GM12878 (cell line): ENCODE measurements around the gene TTC33. TPM values are rescaled to one million over a fixed set of nuclear protein-coding genes. Genes with fewer than 3 reads are reported as not detected.
A peak's percentile ranks its signal among the peaks of the same experiment; 100 is the strongest.

Experiments used
- ATF3 ChIP-seq: IDR thresholded peaks from 2 replicates; pipeline ENCODE4 v1.6.1; 2011; ENCODE audit warnings: low read depth, mild to moderate bottlenecking, low read length, moderate library complexity, borderline replicate concordance; ENCODE audit errors: extremely low read depth
- CHD1 ChIP-seq: IDR thresholded peaks from 2 replicates; pipeline ENCODE4 v1.6.1; 2012; ENCODE audit warnings: low read depth, low read length, improper control_type of control experiment
- CREM ChIP-seq: IDR thresholded peaks from 2 replicates; pipeline ENCODE4 v1.6.1; 2014; ENCODE audit warnings: antibody characterized with exemption, low read depth
- IRF5 ChIP-seq: fragments of 450-650 bp; IDR thresholded peaks from 2 replicates; pipeline ENCODE4 v1.6.1; 2017; ENCODE audit warnings: borderline replicate concordance
- MEF2A ChIP-seq: IDR thresholded peaks from 2 replicates; pipeline ENCODE4 v1.6.1; 2011; ENCODE audit warnings: low read depth, mild to moderate bottlenecking, low read length, moderate library complexity; ENCODE audit not compliant: insufficient read depth
- PAX8 ChIP-seq: fragments of 450-650 bp; IDR thresholded peaks from 2 replicates; pipeline ENCODE4 v1.6.1; 2017; ENCODE audit warnings: mild to moderate bottlenecking, moderate library complexity
- POU2F2 ChIP-seq: IDR thresholded peaks from 3 replicates; pipeline ENCODE4 v1.6.1; 2011; ENCODE audit warnings: low read depth, mild to moderate bottlenecking, low read length, borderline replicate concordance
- RAD21 ChIP-seq: IDR thresholded peaks from 2 replicates; pipeline ENCODE4 v1.6.1; 2011; ENCODE audit warnings: mild to moderate bottlenecking, low read depth, low read length, moderate library complexity; ENCODE audit not compliant: insufficient read depth
- RAD51 ChIP-seq: fragments of 450-650 bp; IDR thresholded peaks from 2 replicates; pipeline ENCODE4 v1.6.1; 2016; ENCODE audit warnings: moderate library complexity, mild to moderate bottlenecking, inconsistent platforms
- SREBF2 ChIP-seq: IDR thresholded peaks from 2 replicates; pipeline ENCODE4 v1.6.1; 2012; ENCODE audit warnings: mild to moderate bottlenecking, low read length
- SUPT20H ChIP-seq: IDR thresholded peaks from 2 replicates; pipeline ENCODE4 v1.6.1; 2011; ENCODE audit warnings: low read depth, mild to moderate bottlenecking, low read length, moderate library complexity, borderline replicate concordance; ENCODE audit not compliant: control insufficient read depth
- USF2 ChIP-seq: IDR thresholded peaks from 2 replicates; pipeline ENCODE4 v1.6.1; 2011; ENCODE audit warnings: low read depth, low read length, improper control_type of control experiment, borderline replicate concordance
- ZNF217 ChIP-seq: fragments of 450-650 bp; IDR thresholded peaks from 2 replicates; pipeline ENCODE4 v1.6.1; 2017; ENCODE audit warnings: antibody characterized with exemption, mild to moderate bottlenecking
- polyA plus RNA-seq, 11 experiments: library from polyadenylated mRNA; depleted of rRNA in 4 of 11; unstranded in 6 of 11; stranded (reverse) in 5 of 11; fragments of >200 nt; fragmentation: Nextera tagmentation in 4 of 11; fragmentation: Illumina TruSeq in 1 of 11; extraction: Ambion mirVana in 4 of 11; extraction: Trizol in 1 of 11; gene quantifications; 1 replicate in 1 of 11; 2 replicates in 10 of 11; pipeline versions ENCODE4 v1.2.1 to v1.2.3, GENCODE V29; 2011 to 2016; ENCODE audit warnings: inconsistent platforms in 2 of 11, missing spikeins in 2 of 11, low read depth in 1 of 11
- total RNA-seq, 4 experiments: library from RNA; depleted of rRNA in 3 of 4; stranded (reverse); fragments of >200 nt in 3 of 4; fragmentation: Illumina TruSeq in 1 of 4; extraction: Trizol in 1 of 4; gene quantifications; 2 replicates each; pipeline versions ENCODE4 v1.2.1 to v1.2.3, GENCODE V29; 2013 to 2021

TTC33 gene
- total and polyA plus RNA-seq, 10 of the 15 experiments (the other 5 are each of a cell fraction or from before 2014, with no cell fraction given) = 7.9 to 22.3 (median 14.6) TPM

GRCh38 chr5:40755407-40756365 lies at the start of gene TTC33 (continued):
- TF ChIP-seq PAX8 (no peak), SREBF2 (no peak), RAD21 (peak; percentile 21; the same call in 1 of the 2 replicates), POU2F2 (peak; percentile 64; the same call in 1 of the 3 replicates), CHD1 (no peak), SUPT20H (no peak), ZNF217 (no peak), IRF5 (no peak), ATF3 (peak; percentile 66; the same call in 1 of the 2 replicates), USF2 (no peak), CREM (peak; percentile 95), RAD51 (0 out of 2 replicates have a peak, but pooled peaks have one; percentile 14), MEF2A (peak; percentile 47; the same call in 1 of the 2 replicates)
